ENCODE results near the gene SSR4.

- TF ChIP-seq CTCF (conservative IDR thresholded peaks at IDR 0.05; ENCODE audit: low read depth, low read length), result no peak
- no peak for TF ChIP-seq EZH2phosphoT487 (IDR thresholded peaks at IDR 0.05; ENCODE audit: borderline replicate concordance, low read length)
- no peak for TF ChIP-seq EZH2 (IDR thresholded peaks at IDR 0.05; ENCODE audit: low read length, unreplicated experiment)
Observed at GRCh38 chrX:153827903-153828302, 33.4 kb downstream of the SSR4 start.
